ENCODE results near the gene DENND6B. TPM values are rescaled to one million over a fixed set of nuclear protein-coding genes. Genes with fewer than 3 reads are reported as not detected.

The DENND6B gene
- total RNA-seq, 1 experiment from 2014 or later: 2.5 TPM

DNA sequence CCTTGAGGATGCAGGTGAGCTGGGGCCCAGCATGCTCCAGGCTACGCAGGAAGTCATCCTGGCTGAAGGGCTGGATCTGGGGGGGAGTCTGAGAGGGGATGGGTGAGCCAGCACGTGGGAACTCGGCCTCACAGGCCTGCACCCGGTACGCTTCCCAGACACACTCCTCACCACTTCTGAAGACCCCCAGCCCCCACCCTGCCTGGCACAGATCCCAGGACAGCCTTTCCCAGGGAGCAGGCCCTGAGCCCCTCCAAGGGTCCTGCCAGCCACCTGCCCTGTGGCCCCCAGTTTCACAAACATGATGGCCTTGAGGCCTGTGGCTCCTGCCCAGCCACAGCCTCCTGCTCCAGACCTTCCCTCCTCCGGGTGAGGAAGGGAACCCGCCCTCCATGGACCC, 13.8 kb downstream of the DENND6B start:
- no peaks in the 10 kb centered on the region for H3K36me3 Mint-ChIP-seq
- ChIA-PET POLR2A (no interaction called here), CTCF (interaction anchor here (0.7 to 0.9 kb wide), 2 partner anchors 9 to 40 kb away, joined by 3 to 4 read pairs; no protein-coding TSS in a partner anchor)
- H3K9me3 Mint-ChIP-seq: no peaks in the 10 kb centered on the region
- no peak overlapping the region for H3K27ac Mint-ChIP-seq
- ATAC-seq: no peak
- no peaks in the 10 kb centered on the region; the same call in 1 of the 2 replicates for H3K27me3 Mint-ChIP-seq (ENCODE audit: low read depth)
- no peak overlapping the region for H3K4me3 Mint-ChIP-seq
- peaks cover 13% of the 10 kb centered on the region for H3K4me1 Mint-ChIP-seq
- TF ChIP-seq, protein P1, sequence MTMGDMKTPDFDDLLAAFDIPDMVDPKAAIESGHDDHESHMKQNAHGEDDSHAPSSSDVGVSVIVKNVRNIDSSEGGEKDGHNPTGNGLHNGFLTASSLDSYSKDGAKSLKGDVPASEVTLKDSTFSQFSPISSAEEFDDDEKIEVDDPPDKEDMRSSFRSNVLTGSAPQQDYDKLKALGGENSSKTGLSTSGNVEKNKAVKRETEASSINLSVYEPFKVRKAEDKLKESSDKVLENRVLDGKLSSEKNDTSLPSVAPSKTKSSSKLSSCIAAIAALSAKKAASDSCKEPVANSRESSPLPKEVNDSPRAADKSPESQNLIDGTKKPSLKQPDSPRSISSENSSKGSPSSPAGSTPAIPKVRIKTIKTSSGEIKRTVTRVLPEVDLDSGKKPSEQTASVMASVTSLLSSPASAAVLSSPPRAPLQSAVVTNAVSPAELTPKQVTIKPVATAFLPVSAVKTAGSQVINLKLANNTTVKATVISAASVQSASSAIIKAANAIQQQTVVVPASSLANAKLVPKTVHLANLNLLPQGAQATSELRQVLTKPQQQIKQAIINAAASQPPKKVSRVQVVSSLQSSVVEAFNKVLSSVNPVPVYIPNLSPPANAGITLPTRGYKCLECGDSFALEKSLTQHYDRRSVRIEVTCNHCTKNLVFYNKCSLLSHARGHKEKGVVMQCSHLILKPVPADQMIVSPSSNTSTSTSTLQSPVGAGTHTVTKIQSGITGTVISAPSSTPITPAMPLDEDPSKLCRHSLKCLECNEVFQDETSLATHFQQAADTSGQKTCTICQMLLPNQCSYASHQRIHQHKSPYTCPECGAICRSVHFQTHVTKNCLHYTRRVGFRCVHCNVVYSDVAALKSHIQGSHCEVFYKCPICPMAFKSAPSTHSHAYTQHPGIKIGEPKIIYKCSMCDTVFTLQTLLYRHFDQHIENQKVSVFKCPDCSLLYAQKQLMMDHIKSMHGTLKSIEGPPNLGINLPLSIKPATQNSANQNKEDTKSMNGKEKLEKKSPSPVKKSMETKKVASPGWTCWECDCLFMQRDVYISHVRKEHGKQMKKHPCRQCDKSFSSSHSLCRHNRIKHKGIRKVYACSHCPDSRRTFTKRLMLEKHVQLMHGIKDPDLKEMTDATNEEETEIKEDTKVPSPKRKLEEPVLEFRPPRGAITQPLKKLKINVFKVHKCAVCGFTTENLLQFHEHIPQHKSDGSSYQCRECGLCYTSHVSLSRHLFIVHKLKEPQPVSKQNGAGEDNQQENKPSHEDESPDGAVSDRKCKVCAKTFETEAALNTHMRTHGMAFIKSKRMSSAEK (CRISPR knock-in tag; IDR thresholded peaks at IDR 0.05; ENCODE audit: borderline replicate concordance): no peak
- no peak for TF ChIP-seq CREM (CRISPR knock-in tag; IDR thresholded peaks at IDR 0.05)
- no peak for TF ChIP-seq NFE2L1 (CRISPR knock-in tag; IDR thresholded peaks at IDR 0.05)
- no peak for TF ChIP-seq NFATC4 (CRISPR knock-in tag; IDR thresholded peaks at IDR 0.05)
- no peak for DNase-seq (ENCODE audit: low spot score)

GRCh38 chr22:50312371-50312770, 14.4 kb downstream of the DENND6B start:
- no peak overlapping the region for H3K4me3 Mint-ChIP-seq
- TF ChIP-seq, protein P2, sequence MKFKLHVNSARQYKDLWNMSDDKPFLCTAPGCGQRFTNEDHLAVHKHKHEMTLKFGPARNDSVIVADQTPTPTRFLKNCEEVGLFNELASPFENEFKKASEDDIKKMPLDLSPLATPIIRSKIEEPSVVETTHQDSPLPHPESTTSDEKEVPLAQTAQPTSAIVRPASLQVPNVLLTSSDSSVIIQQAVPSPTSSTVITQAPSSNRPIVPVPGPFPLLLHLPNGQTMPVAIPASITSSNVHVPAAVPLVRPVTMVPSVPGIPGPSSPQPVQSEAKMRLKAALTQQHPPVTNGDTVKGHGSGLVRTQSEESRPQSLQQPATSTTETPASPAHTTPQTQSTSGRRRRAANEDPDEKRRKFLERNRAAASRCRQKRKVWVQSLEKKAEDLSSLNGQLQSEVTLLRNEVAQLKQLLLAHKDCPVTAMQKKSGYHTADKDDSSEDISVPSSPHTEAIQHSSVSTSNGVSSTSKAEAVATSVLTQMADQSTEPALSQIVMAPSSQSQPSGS (CRISPR knock-in tag; IDR thresholded peaks at IDR 0.05; ENCODE audit: borderline replicate concordance, low read depth): no peak
- no peak for TF ChIP-seq JAZF1 (CRISPR knock-in tag; IDR thresholded peaks at IDR 0.05)
- TF ChIP-seq, protein P3, sequence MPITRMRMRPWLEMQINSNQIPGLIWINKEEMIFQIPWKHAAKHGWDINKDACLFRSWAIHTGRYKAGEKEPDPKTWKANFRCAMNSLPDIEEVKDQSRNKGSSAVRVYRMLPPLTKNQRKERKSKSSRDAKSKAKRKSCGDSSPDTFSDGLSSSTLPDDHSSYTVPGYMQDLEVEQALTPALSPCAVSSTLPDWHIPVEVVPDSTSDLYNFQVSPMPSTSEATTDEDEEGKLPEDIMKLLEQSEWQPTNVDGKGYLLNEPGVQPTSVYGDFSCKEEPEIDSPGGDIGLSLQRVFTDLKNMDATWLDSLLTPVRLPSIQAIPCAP (CRISPR knock-in tag; IDR thresholded peaks at IDR 0.05): no peak
- no peak for TF ChIP-seq CREM (CRISPR knock-in tag; IDR thresholded peaks at IDR 0.05)
- TF ChIP-seq, protein P4, sequence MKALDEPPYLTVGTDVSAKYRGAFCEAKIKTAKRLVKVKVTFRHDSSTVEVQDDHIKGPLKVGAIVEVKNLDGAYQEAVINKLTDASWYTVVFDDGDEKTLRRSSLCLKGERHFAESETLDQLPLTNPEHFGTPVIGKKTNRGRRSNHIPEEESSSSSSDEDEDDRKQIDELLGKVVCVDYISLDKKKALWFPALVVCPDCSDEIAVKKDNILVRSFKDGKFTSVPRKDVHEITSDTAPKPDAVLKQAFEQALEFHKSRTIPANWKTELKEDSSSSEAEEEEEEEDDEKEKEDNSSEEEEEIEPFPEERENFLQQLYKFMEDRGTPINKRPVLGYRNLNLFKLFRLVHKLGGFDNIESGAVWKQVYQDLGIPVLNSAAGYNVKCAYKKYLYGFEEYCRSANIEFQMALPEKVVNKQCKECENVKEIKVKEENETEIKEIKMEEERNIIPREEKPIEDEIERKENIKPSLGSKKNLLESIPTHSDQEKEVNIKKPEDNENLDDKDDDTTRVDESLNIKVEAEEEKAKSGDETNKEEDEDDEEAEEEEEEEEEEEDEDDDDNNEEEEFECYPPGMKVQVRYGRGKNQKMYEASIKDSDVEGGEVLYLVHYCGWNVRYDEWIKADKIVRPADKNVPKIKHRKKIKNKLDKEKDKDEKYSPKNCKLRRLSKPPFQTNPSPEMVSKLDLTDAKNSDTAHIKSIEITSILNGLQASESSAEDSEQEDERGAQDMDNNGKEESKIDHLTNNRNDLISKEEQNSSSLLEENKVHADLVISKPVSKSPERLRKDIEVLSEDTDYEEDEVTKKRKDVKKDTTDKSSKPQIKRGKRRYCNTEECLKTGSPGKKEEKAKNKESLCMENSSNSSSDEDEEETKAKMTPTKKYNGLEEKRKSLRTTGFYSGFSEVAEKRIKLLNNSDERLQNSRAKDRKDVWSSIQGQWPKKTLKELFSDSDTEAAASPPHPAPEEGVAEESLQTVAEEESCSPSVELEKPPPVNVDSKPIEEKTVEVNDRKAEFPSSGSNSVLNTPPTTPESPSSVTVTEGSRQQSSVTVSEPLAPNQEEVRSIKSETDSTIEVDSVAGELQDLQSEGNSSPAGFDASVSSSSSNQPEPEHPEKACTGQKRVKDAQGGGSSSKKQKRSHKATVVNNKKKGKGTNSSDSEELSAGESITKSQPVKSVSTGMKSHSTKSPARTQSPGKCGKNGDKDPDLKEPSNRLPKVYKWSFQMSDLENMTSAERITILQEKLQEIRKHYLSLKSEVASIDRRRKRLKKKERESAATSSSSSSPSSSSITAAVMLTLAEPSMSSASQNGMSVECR (CRISPR knock-in tag; IDR thresholded peaks at IDR 0.05; ENCODE audit: borderline replicate concordance): no peak
- no peak for TF ChIP-seq NR1H2 (CRISPR knock-in tag; IDR thresholded peaks at IDR 0.05)
- no peak for TF ChIP-seq TEAD4 (CRISPR knock-in tag; IDR thresholded peaks at IDR 0.05)
- TF ChIP-seq AR (CRISPR knock-in tag; IDR thresholded peaks at IDR 0.05): no peak
- TF ChIP-seq ETV6 (CRISPR knock-in tag; IDR thresholded peaks at IDR 0.05): no peak
- no peak for TF ChIP-seq NFYB (CRISPR knock-in tag; conservative IDR thresholded peaks at IDR 0.05; ENCODE audit: low read depth)
- no peak for TF ChIP-seq USF1 (CRISPR knock-in tag; IDR thresholded peaks at IDR 0.05)
- no peak for TF ChIP-seq TEAD1 (CRISPR knock-in tag; IDR thresholded peaks at IDR 0.05)
- TF ChIP-seq ZMAT4 (CRISPR knock-in tag; IDR thresholded peaks at IDR 0.05): no peak
- TF ChIP-seq E2F4 (CRISPR knock-in tag; IDR thresholded peaks at IDR 0.05; ENCODE audit: borderline replicate concordance, low read depth): no peak

More at GRCh38 chr22:50312371-50312770, 14.4 kb downstream of the DENND6B start:
- DNase-seq (ENCODE audit: low spot score): no peak
- POLR2A ChIA-PET: no interaction called here
- H3K27me3 Mint-ChIP-seq (ENCODE audit: low read depth): no peaks in the 10 kb centered on the region; the same call in 1 of the 2 replicates
- CTCF ChIA-PET: no interaction called here
- H3K27ac Mint-ChIP-seq: no peak overlapping the region
- H3K4me1 Mint-ChIP-seq: peaks cover 13% of the 10 kb centered on the region
- no peaks in the 10 kb centered on the region for H3K36me3 Mint-ChIP-seq
- ATAC-seq: no peak
- no peaks in the 10 kb centered on the region for H3K9me3 Mint-ChIP-seq

Data from WTC11 (cell line).